Kidney (tissue), 14 donors: ENCODE data around the gene LTBP1. TPM values are rescaled to one million over a fixed set of nuclear protein-coding genes. Genes with fewer than 3 reads are reported as not detected.

ENCODE experiments used
- DNase-seq, 5 donors: peaks; one replicate each; pipeline ENCODE4 v3.0.0-alpha.2; 2013 to 2020
- FAIRE-seq: peaks from 2 replicates; lab custom pipeline; 2012; peaks lifted over from hg19 to GRCh38; lab: Jason Lieb, UNC
- H3K27ac ChIP-seq, 2 donors: one replicate each; pipeline ENCODE4 v1.7.0; 2013; ENCODE audit warnings: low read depth in 2 of 2, low read length in 2 of 2, inconsistent platforms in 1 of 2
- H3K27me3 ChIP-seq: one replicate; pipeline ENCODE4 v1.7.1; 2013; ENCODE audit warnings: low read length, inconsistent platforms; ENCODE audit not compliant: control insufficient read depth, insufficient read depth
- H3K36me3 ChIP-seq, 3 donors: one replicate each; pipeline versions ENCODE4 v1.7.0 to v1.7.1; 2013; ENCODE audit warnings: low read length in 3 of 3, control low read depth in 1 of 3, inconsistent platforms in 1 of 3; ENCODE audit not compliant: insufficient read depth in 3 of 3, control insufficient read depth in 2 of 3
- H3K4me1 ChIP-seq, 3 donors: one replicate each; pipeline versions ENCODE4 v1.7.0 to v1.7.1; 2013; ENCODE audit warnings: low read length in 3 of 3, inconsistent platforms in 1 of 3, low read depth in 1 of 3; ENCODE audit not compliant: control insufficient read depth in 2 of 3, insufficient read depth in 2 of 3
- H3K4me3 ChIP-seq, 3 donors: one replicate each; pipeline versions ENCODE4 v1.7.0 to v1.8.1; 2013; ENCODE audit warnings: low read length in 3 of 3, control low read depth in 1 of 3, inconsistent platforms in 1 of 3
- H3K9ac ChIP-seq, 3 donors: one replicate each; pipeline versions ENCODE4 v1.7.0 to v1.7.1; 2013; ENCODE audit warnings: low read length in 3 of 3, control low read depth in 1 of 3, inconsistent platforms in 1 of 3
- H3K9me3 ChIP-seq, 3 donors: one replicate each; pipeline versions ENCODE4 v1.7.0 to v1.7.1; 2013; ENCODE audit warnings: low read length in 3 of 3, control low read depth in 1 of 3, inconsistent platforms in 1 of 3; ENCODE audit not compliant: control insufficient read depth in 2 of 3, insufficient read depth in 1 of 3
- CTCF ChIP-seq: IDR thresholded peaks from 3 replicates; pipeline ENCODE4 v1.5.1; 2012; ENCODE audit warnings: mild to moderate bottlenecking, moderate library complexity, borderline replicate concordance; ENCODE audit not compliant: insufficient read depth; ENCODE audit errors: extremely low read depth
- intact Hi-C: fragments of 100-400 bp; cut with DNase I; formaldehyde crosslinking; loops from one replicate; pipeline ENCODE4 v1.11.1; 2022
- polyA plus RNA-seq: library from polyadenylated mRNA; stranded (reverse); fragments of 350-450 nt; fragmentation: Illumina TruSeq; extraction: RNeasy Lipid Tissue Mini Kit (QIAGEN cat#74804); gene quantifications from one replicate; pipeline ENCODE4 v1.2.3, GENCODE V29; 2014; ENCODE audit warnings: low read depth, low replicate concordance; ENCODE audit not compliant: insufficient read depth
- total RNA-seq: library from RNA; stranded (reverse); fragmentation: NEBNext Ultra II Directional; extraction: Animal tissue kit (Norgen Biotek cat#: 25700); gene quantifications from one replicate; pipeline ENCODE4 v1.2.1, GENCODE V29; 2021
- donor health status: control.
- donor health status: control.
- donor health status: control.
- donor health status: control.
- donor health status: control.
- donor health status: DM: yes; HTN: yes; CAD: no.
- donor health status: Normal renal cell carcinoma (clear cell type).

LTBP1 gene
- total and polyA plus RNA-seq, 2 donors from 2014 or later = 9.3 to 39.8 TPM

GRCh38 chr2:33142810-33143209, 196.1 kb downstream of the LTBP1 start:
- Histone ChIP-seq H3K4me3 (no peak overlapping the region), H3K9ac (no peak overlapping the region), H3K27me3 (no peaks in the 10 kb centered on the region), H3K36me3 (no peaks in the 10 kb centered on the region), H3K9me3 (no peaks in the 10 kb centered on the region), H3K4me1 (no peaks in the 10 kb centered on the region), H3K27ac (no peak overlapping the region)
- no peak for FAIRE-seq
- no peak for TF ChIP-seq CTCF
- intact Hi-C loops = no loop called here
- no peak for DNase-seq

GRCh38 chr2:33144243-33144642, 197.5 kb downstream of the LTBP1 start:
- Histone ChIP-seq H3K27ac (no peak overlapping the region), H3K9ac (no peak overlapping the region), H3K4me3 (no peak overlapping the region), H3K4me1 (no peaks in the 10 kb centered on the region), H3K36me3 (no peaks in the 10 kb centered on the region), H3K9me3 (no peaks in the 10 kb centered on the region), H3K27me3 (no peaks in the 10 kb centered on the region)
- DNase-seq (no peak), FAIRE-seq (no peak)
- TF ChIP-seq CTCF = no peak
- intact Hi-C loops = no loop called here

- peak in 1 of 5 donors; percentile 47 for DNase-seq
- TF ChIP-seq CTCF = no peak
Observed at GRCh38 chr2:33145459-33145858, 198.7 kb downstream of the LTBP1 start.

GRCh38 chr2:33146102-33146501, 199.3 kb downstream of the LTBP1 start:
- peak overlapping the region in 1 of 2 donors; percentile 36 for H3K27ac ChIP-seq
- H3K27me3 ChIP-seq = no peaks in the 10 kb centered on the region
- TF ChIP-seq CTCF = no peak
- no peak overlapping the region for H3K9ac ChIP-seq
- intact Hi-C loops = no loop called here
- FAIRE-seq (no peak), DNase-seq (peak in 2 of 5 donors; percentile 58 to 59)
- H3K4me1 ChIP-seq = no peaks in the 10 kb centered on the region
- H3K36me3 ChIP-seq = no peaks in the 10 kb centered on the region
- H3K4me3 ChIP-seq = no peak overlapping the region
- no peaks in the 10 kb centered on the region for H3K9me3 ChIP-seq

More at GRCh38 chr2:33145459-33145858, 198.7 kb downstream of the LTBP1 start:
- Histone ChIP-seq H3K9me3 (no peaks in the 10 kb centered on the region), H3K4me3 (no peak overlapping the region), H3K4me1 (no peaks in the 10 kb centered on the region), H3K9ac (no peak overlapping the region), H3K27ac (no peak overlapping the region), H3K36me3 (no peaks in the 10 kb centered on the region), H3K27me3 (no peaks in the 10 kb centered on the region)
- no peak for FAIRE-seq
- intact Hi-C loops = no loop called here
